A673 (cell line): ENCODE measurements around the gene ARHGAP6. TPM values are rescaled to one million over a fixed set of nuclear protein-coding genes. Genes with fewer than 3 reads are reported as not detected.
A peak's percentile ranks its signal among the peaks of the same experiment; 100 is the strongest.

Source experiments
- BruUV-seq: library from RNA; stranded (reverse); fragments of 400-500 nt; replicated peaks from 2 replicates; lab custom pipeline; 2021; lab: Mats Ljungman, UMichigan
- CTCF ChIA-PET: fragments of 300-600 bp; sonication (Branson Sonifier 250); formaldehyde crosslinking; loops from one replicate; lab custom pipeline; 2022; ENCODE audit warnings: antibody characterized with exemption; lab: Charles Lee
- POLR2A ChIA-PET: fragments of 300-600 bp; sonication (Branson Sonifier 250); formaldehyde crosslinking; loops from one replicate; lab custom pipeline; 2022; ENCODE audit warnings: antibody characterized with exemption; ENCODE audit not compliant: low non-redundant PET; lab: Charles Lee
- DNase-seq: peaks from one replicate; pipeline ENCODE4 v3.0.0-alpha.2; 2015; ENCODE audit warnings: low spot score
- H3K27ac ChIP-seq: fragments of 200-600 bp; sonication (generic); 2 replicates; pipeline ENCODE4 v1.5.1; 2016; ENCODE audit warnings: mixed run types, low read depth, mild to moderate bottlenecking, mixed read lengths, antibody characterized with exemption, low read length; ENCODE audit not compliant: poor library complexity, severe bottlenecking
- H3K27me3 ChIP-seq: fragments of 200-600 bp; sonication (generic); replicated peaks from 2 replicates; pipeline ENCODE4 v1.6.1; 2017; ENCODE audit warnings: mixed run types, low read depth, mild to moderate bottlenecking, mixed read lengths, antibody characterized with exemption, low read length; ENCODE audit not compliant: insufficient read depth, poor library complexity
- H3K36me3 ChIP-seq: fragments of 200-600 bp; sonication (generic); 2 replicates; pipeline ENCODE4 v1.6.1; 2016; ENCODE audit warnings: mixed run types, mild to moderate bottlenecking, mixed read lengths, antibody characterized with exemption, low read length; ENCODE audit not compliant: insufficient read depth, poor library complexity, severe bottlenecking
- H3K4me1 ChIP-seq: fragments of 200-600 bp; sonication (generic); 2 replicates; pipeline ENCODE4 v1.6.1; 2017; ENCODE audit warnings: mixed run types, mild to moderate bottlenecking, mixed read lengths, antibody characterized with exemption, low read length; ENCODE audit not compliant: insufficient read depth, poor library complexity, severe bottlenecking
- H3K4me3 ChIP-seq: fragments of 200-600 bp; sonication (generic); 2 replicates; pipeline ENCODE4 v1.5.1; 2016; ENCODE audit warnings: low read depth, mixed run types, mild to moderate bottlenecking, mixed read lengths, low read length; ENCODE audit not compliant: poor library complexity, severe bottlenecking
- H3K9me3 ChIP-seq: fragments of 200-600 bp; sonication (generic); 2 replicates; pipeline ENCODE4 v1.6.1; 2016; ENCODE audit warnings: mixed run types, low read depth, mild to moderate bottlenecking, mixed read lengths, antibody characterized with exemption, low read length; ENCODE audit not compliant: poor library complexity, severe bottlenecking
- CTCF ChIP-seq: fragments of 300-800, 200-600 bp; sonication (generic); conservative IDR thresholded peaks from 2 replicates; pipeline ENCODE4 v1.5.1; 2017; ENCODE audit warnings: low read depth, mild to moderate bottlenecking, antibody characterized with exemption, low read length, moderate library complexity, mixed read lengths
- EZH2 ChIP-seq: fragments of 200-600 bp; sonication (generic); IDR thresholded peaks from 2 replicates; pipeline ENCODE4 v1.6.1; 2017; ENCODE audit warnings: borderline replicate concordance, low read depth, mild to moderate bottlenecking, mixed read lengths, antibody characterized with exemption, low read length; ENCODE audit not compliant: poor library complexity, severe bottlenecking
- intact Hi-C: fragments of 100-400 bp; cut with micrococcal nuclease; formaldehyde crosslinking; loops from one replicate; pipeline ENCODE4 v1.10.0; 2022; ENCODE audit not compliant: unreplicated experiment
- total RNA-seq: library from RNA; stranded (reverse); gene quantifications from 2 replicates; pipeline ENCODE4 v1.2.3, GENCODE V29; 2021

Gene ARHGAP6
- total RNA-seq, 1 experiment from 2014 or later = not detected

GRCh38 chrX:11438380-11438723 lies 227.4 kb downstream of the ARHGAP6 start:
- H3K9me3 ChIP-seq = no peaks in the 10 kb centered on the region
- POLR2A ChIA-PET = no interaction called here
- CTCF ChIA-PET = no interaction called here
- no peaks in the 10 kb centered on the region for H3K27me3 ChIP-seq
- H3K27ac ChIP-seq = peak overlapping the region; percentile 71
- TF ChIP-seq EZH2 (no peak), CTCF (no peak)
- peaks cover 23% of the 10 kb centered on the region for H3K4me1 ChIP-seq
- H3K36me3 ChIP-seq = no peaks in the 10 kb centered on the region
- peak overlapping the region; percentile 7 for H3K4me3 ChIP-seq
- intact Hi-C loops = no loop called here
- no peak for DNase-seq
- BruUV-seq = no TSS peak

GRCh38 chrX:11437642-11438379 lies 227.9 kb downstream of the ARHGAP6 start:
- peak; percentile 93 for DNase-seq
- Histone ChIP-seq H3K9me3 (no peaks in the 10 kb centered on the region), H3K27ac (peak overlapping the region; percentile 71), H3K4me1 (peaks cover 23% of the 10 kb centered on the region), H3K4me3 (peak overlapping the region; percentile 7), H3K36me3 (no peaks in the 10 kb centered on the region), H3K27me3 (no peaks in the 10 kb centered on the region)
- POLR2A ChIA-PET = no interaction called here
- intact Hi-C loops = no loop called here
- TSS peak; percentile 97 for BruUV-seq
- CTCF ChIA-PET = interaction anchor here (0.7 kb wide), 1 partner anchor 57 kb away, joined by 3 read pairs; no protein-coding TSS in a partner anchor
- TF ChIP-seq EZH2 = no peak
- TF ChIP-seq CTCF = no peak

GRCh38 chrX:11435568-11435967 lies 230.2 kb downstream of the ARHGAP6 start:
- TF ChIP-seq EZH2 = no peak
- no peaks in the 10 kb centered on the region for H3K36me3 ChIP-seq
- H3K4me1 ChIP-seq = peaks cover 23% of the 10 kb centered on the region
- no peak overlapping the region for H3K27ac ChIP-seq
- no peak overlapping the region for H3K4me3 ChIP-seq
- no peaks in the 10 kb centered on the region for H3K9me3 ChIP-seq
- intact Hi-C loops = no loop called here
- no peaks in the 10 kb centered on the region for H3K27me3 ChIP-seq
- POLR2A ChIA-PET = interaction anchor here (0.6 kb wide), 1 partner anchor 27 kb away, joined by 4 read pairs; no protein-coding TSS in a partner anchor
- DNase-seq = no peak
- BruUV-seq = no TSS peak
- CTCF ChIA-PET = no interaction called here
